GM19455 (cell line): ENCODE measurements around the gene PRSS56.
"Not testable (repeated sequence)": the region's sequence is repeated elsewhere in the genome, so short reads cannot be mapped to it uniquely, and the experiment has no call there.

Experiments
- ATAC-seq: cut with Tn5 transposase; IDR thresholded peaks from one replicate; pipeline ENCODE4 v1.9.1; 2021; ENCODE audit not compliant: unreplicated experiment

The PRSS56 gene

DNA sequence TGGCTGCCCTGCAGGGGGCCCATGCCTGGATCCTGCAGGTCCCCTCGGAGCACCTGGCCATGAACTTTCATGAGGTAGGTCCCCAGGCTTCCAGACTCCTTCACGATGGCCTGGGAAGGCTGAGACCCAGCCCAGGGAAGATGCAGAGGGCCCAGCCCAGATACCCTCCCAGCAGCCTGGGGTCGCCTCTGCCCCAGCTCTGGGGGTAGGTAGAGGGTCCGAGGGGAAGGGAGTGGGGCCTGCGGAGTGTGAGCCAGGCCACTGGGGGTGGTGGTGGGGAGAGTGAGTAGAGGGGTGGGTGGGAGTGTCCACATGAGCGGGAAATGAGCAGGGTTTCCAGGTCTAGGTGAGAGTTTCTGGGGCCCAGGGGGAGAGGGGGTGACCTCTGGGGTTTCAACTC, 4.6 kb downstream of the PRSS56 start:
- no peak for ATAC-seq

DNA sequence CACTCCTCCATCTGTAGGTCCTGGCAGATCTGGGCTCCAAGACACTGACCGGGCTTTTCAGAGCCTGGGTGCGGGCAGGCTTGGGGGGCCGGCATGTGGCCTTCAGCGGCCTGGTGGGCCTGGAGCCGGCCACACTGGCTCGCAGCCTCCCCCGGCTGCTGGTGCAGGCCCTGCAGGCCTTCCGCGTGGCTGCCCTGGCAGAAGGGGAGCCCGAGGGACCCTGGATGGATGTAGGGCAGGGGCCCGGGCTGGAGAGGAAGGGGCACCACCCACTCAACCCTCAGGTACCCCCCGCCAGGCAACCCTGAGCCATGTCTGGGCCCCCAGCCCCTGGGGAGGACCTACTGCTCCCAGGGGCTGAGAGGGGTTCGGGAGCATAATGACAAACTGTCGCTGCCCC, 5.0 kb downstream of the PRSS56 start:
- ATAC-seq = no peak

DNA sequence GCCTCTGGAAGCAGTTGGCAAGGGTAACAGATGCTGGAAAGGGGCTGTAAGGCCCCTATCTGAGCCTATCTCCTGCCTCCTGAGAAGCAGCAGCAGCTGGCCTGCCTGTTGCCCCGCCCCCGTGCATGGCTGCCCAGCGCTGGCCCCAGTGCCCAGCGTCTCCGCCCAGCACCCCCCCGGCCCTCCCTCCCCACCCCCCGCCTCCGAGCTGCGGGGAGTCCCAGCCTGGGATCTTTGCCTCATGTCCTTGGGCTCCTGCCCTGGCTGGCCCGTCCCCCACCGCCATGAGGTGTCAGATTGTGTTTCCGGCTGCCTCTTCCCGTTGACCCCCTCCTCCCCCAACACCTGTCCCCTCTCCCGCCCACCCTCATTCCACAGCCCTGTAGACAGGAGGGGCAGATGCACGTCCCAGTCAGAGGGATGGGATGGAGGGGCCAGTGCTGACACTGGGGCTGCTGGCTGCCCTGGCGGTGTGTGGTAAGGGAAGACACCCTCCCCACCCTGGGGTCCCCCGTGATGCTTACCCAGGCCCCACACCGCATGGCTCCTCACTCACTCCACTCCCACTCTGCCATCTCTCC, 5.7 kb downstream of the PRSS56 start, which contains the start of gene CHRND:
CHRND (plus strand) TSS at position 370 of the 581 bp plus-strand sequence; CDS start at position 426, 56 bp downstream.
- no peak for ATAC-seq

DNA sequence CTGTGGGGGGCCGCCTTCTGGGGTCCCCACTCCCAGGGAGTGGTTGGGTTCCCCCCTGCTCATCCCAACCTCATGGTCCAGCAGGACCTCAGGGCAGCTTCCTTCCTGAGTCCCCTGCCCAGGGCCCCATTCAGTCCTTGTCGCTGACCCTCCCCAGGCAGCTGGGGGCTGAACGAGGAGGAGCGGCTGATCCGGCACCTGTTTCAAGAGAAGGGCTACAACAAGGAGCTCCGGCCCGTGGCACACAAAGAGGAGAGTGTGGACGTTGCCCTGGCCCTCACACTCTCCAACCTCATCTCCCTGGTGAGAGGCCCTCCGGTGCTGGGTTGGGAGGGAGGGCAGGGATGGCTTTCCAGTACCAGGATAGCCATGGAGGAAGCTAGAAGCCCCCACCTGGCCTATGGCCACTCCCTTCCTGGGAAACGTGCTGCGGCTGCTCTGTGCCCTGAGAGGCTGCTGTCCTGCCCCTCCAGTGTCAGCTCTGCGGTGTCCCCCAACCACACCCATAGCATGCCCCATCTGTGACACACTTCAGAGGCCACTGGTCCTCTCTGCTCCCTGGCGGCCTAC, 6.3 kb downstream of the PRSS56 start:
- no peak for ATAC-seq

DNA sequence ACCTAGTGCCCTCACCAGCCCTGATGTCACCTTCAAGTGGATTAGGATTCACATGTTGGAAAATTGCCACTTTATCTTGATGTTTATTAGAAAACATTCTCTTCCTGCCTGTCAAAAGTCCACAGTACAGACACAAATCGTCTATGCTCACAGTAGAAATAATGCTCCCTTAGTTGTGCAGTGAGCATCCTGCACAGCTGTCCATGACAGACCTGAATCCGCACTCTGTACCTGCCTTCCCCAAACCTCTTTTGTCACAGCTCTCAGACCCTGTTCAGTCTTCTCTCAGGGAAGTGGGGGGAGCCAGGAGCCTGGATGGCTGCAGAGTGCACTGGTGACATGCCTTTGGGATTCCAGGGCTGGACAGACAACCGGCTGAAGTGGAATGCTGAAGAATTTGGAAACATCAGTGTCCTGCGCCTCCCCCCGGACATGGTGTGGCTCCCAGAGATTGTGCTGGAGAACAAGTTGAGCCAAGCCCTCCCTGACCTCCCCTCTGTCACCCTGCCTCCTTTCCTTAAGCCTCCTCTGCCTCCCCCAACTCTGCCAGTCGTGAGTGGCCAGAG, 7.8 kb downstream of the PRSS56 start:
- ATAC-seq = no peak

DNA sequence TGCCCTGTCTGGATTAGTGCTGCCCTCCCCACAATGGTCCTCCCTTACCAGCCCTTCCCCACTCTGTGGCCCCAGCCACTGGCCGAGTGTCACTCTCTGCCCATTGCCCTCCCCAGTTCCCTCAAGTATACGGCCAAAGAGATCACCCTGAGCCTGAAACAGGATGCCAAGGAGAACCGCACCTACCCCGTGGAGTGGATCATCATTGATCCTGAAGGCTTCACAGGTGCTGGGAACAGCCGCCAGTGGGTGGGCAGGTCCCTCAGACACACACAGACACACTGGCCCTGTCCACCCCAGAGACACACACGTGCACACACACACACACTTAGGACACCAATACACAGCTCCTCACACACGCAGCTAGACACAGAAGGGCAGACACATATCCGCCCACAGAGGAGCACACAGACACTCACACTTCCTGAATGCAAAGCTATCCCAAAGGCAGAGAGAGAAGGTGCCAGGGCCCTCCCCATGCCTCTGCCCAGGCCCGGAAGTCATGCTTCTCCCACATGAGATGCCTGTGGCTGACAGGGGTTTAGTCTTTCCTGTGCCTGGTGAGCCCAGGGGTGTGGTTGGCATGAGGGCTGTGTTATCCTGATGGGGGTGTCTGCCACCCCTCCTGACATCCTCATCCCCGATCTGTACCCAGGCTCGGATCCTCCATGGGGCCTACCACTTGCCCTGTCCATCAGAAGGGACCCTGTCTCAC, 8.7 kb downstream of the PRSS56 start:
- ATAC-seq = no peak

DNA sequence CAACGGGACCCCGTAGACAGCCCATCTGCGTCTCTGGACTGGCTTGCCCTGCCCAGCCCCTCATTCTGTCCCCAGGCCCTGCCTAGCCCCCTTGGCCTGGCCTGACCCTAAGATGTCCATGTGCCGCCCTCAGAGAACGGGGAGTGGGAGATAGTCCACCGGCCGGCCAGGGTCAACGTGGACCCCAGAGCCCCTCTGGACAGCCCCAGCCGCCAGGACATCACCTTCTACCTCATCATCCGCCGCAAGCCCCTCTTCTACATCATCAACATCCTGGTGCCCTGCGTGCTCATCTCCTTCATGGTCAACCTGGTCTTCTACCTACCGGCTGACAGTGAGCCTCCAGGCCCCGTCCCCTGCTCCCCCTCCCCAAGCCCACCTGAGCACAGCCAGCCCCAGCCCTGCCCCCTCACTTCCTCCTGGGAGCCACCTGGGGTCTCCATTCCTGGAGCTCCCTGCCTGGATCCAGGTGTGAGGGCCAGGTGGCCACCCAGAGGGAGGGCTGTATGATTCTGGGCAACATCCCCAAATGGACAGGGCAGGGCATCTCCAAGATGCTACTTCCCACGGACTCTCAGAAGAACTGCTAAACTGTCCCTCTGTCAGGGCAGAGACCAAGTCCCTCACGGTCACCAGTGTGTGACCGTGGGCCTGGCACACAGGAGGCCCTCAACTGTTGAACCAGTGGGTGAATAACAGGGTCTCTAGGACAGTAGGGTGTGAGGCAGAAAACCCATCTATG, 9.8 kb downstream of the PRSS56 start:
- no peak for ATAC-seq

DNA sequence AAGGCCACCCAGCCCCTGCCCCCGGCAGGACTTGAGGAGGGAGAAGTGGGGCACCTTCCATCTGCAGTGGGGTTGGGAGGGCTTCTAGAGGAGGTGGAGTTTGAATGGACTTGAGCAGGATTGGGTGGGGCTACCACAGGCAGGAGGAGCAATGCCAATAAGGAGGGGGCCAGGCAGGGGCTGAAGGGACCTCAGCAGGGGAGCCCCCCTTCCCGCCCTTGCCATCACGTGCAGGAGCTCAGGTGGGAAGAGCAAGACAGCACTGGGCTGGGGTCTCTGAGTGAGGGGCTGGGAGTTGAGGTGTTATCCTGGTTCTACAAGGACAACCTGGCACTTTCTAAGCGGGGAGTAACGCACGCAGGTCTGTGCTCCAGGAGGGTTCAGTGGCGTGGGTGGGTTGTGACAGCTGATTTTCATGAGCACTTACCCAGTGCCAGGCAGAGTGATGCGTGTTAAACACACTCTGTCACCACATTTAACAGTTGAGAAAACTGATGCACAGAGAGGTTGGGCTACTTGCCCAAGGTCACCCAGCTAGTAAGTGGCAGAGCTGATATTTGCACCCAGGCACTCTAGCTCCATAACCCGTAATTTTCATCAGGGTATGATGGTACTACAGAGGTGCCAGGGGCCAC, 10.6 kb downstream of the PRSS56 start:
- ATAC-seq = no peak

DNA sequence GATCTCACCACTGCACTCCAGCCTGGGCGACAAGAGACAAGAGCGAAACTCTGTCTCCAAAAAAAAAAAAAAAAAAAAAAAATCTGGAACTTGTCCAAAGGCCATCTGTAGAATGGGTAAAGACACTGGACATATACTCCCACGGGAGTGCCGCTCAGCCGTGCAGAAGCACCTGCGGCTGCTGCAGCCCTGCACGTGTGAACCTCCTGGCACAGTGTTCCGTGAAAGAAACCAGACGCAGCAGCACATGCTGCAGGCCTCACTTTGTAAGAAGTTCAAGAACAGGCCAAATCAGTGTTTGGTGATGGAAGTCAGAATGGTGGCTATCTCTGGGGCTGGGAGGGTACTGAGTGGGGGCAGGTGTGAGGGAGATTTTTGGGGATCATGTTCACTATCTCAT, 12.2 kb downstream of the PRSS56 start:
- no peak for ATAC-seq

DNA sequence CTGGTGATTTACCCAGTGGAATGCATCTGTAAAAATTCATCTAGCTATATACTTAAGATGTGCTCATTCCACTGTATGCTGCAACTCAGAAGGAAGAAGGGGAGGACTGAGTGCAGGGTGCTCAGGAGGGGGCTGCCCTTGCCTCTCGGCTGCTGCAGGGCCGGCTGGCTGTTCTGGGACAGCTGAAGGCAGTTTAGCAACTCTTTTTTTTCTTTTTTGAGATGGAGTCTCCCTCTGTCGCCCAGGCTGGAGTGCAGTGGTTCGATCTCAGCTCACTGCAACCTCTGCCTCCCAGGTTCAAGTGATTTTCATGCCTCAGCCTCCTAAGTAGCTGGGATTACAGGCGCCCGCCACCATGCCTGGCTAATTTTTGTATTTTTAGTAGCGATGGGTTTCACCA, 12.6 kb downstream of the PRSS56 start:
- ATAC-seq = not testable (repeated sequence)

DNA sequence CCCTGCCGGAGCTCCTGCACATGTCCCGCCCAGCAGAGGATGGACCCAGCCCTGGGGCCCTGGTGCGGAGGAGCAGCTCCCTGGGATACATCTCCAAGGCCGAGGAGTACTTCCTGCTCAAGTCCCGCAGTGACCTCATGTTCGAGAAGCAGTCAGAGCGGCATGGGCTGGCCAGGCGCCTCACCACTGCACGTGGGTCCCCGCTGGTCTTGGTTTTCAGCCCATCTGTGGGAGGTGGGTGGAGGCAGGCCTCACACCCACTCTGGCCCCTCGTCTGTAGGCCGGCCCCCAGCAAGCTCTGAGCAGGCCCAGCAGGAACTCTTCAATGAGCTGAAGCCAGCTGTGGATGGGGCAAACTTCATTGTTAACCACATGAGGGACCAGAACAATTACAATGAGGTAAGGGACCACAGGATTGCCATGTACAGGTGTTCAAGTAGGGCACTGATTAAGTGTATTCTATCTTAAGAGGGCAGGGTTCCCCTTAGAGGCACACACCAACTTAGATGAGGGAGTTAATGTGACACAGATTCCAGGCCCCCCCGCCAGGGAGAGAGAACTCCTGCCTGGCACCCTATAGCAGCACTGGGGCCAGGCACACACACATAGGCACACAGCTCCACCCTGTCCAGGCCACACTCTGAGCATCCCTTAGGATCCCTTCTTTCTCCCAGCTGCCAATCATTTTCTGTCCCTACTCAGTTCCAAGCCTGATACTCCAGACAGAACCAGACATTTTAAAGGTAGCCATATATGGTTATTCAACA, 13.9 kb downstream of the PRSS56 start:
- no peak for ATAC-seq

DNA sequence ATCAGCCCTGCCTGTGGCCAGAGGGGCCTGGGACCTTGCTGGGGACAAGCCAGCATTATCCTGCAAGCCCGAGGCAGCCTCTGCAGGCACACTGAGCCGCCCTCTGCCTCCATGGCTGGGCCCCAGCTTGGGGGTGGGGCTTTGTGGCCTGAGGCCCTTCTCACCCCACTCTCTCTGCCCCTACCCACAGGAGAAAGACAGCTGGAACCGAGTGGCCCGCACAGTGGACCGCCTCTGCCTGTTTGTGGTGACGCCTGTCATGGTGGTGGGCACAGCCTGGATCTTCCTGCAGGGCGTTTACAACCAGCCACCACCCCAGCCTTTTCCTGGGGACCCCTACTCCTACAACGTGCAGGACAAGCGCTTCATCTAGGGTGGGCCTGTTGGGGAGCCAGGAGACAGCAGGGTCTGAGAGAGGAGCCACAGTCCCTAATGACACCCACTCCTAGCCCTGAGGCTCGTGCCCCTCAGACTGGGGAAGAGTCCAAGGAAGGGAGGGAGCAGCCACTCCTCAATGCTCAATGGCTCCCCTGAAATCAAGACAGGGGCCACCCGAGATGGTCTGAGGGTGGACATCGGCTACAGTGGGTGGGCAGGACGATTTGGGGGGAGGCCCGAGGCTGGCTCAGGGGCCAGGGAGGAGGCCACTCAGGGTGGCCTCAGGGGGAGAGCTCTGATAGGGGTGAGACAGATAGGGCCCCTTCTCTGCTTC, 14.9 kb downstream of the PRSS56 start:
- ATAC-seq = no peak

DNA sequence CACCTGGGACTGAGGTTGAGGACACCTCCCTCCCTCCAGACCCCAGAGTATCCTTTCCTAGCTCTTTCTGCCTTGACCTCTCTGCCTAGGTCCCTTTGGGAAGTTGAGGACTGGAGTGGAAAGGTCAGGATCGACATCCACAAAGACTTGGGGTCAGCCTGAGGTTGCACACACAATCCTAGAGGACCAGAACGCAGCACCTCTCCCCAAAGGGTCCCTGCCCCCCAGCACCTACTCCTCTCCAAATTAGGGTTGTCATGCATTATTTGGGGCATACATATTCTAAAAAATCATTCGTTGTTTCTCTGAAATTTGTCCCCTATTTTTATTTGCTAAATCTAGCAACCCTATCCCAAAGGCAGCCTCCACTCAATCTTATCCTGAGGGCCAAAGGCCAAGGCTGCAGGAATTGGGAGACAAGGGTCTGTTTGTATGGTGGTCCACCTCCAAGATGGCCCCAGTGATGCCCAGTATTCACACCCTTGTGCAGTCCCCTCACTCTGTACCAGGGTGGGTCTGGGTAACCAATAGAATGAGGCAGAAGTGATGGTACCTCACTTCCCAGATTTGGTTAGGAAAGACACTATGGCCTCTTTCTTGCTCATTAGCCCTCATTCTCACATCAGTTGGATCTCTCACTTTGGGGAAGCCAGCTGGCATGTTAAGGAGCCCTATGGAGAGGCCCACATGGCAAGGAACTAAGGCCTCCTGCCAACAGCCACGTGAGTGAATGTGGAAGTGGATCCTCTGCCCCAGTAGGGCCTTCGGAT, 15.8 kb downstream of the PRSS56 start:
- no peak for ATAC-seq

DNA sequence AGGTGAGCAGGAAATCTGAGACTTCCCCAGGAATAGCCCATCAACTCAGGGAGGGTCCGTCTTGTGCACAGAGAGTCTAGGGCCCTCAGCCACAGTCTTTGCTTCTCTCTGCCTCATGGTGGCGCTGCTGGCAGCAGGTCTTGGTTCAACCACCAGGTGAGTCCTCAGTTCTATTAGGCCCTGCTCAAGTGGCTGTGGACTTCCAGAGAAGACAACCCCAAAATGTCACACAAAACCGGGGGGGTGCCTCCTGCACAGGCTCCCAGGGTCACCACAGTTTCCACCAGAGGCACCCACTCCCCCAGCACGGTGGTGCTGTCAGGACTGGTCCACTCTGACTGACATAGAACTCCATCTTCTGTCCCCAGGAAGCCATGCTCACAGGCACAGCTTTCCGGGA, 16.9 kb downstream of the PRSS56 start:
- ATAC-seq = no peak

DNA sequence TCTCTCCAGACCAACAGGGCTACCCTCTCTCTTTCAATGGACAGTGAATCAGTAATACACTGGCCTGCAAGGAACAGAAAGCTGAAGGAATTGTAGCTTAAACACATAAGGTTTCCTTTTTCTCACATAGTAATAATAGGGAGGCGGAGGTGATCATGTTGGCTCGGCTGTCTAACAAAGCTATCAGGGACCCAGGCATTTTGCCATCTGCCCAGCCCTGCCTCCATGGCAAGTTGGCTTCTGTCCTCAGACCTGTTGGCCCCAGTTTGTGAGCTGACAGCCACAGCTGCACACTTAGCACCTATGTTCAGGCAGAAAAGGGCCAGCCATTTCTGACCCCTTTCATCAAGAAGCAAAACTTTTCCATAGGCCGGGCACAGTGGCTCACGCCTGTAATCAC, 17.3 kb downstream of the PRSS56 start:
- ATAC-seq = no peak

DNA sequence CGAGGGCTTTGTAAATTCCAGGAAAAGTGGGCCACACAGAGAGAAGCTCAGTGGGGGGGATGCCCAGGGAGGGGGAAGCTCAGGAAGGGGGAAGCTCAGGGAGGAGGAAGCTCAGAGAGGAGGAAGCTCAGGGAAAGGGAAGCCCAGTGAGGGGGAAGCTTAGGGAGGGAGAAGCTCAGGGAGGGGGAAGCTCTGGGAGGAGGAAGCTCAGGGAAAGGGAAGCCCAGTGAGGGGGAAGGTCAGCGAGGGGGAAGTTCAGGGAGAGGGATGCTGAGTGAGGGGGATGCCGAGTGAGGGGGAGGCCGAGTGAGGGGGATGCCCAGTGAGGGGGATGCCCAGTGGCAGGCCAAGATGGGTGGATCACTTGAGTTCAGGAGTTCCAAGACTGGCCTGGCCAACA, 18.5 kb downstream of the PRSS56 start:
- ATAC-seq = no peak

DNA sequence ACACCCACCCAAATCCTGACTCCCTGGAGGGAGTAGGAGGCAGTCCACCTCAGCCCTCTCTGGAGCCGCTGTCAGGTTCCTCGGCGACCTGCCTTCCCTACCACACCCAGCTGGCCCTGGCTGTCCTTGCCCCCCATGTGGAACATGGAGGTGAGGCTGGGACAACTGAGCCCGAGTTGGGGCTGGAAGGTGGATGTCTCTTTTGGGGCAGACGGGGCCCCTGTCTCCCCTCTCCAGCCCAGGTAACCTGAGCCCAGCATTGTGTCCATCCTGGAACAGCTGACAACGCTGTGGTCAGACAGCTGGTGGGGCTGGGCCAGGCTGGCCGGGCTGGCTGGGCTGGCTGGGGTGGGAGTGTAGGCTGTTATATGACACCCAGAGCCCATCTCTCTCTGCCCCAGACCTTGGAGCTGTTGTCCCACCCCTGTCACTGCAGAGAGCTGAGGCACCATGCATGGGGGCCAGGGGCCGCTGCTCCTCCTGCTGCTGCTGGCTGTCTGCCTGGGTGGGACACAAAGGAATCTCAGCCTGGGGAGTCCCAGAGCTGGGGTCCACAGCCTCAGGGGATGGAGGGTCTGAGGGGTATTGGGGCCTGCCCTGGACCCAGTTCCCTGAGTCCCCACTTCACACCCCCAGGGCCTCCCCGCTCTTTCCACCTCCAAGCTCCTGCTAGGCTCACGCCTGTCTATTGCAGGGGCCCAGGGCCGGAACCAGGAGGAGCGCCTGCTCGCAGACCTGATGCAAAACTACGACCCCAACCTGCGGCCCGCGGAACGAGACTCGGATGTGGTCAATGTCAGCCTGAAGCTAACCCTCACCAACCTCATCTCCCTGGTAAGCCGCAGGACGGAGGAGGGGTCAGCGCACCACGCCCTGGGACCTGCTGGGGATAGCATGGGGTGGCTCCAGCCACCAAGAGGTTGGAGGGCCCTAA, 19.4 kb downstream of the PRSS56 start, which contains the start of gene CHRNG:
CHRNG (plus strand) TSS at position 395 of the 934 bp plus-strand sequence; CDS start at position 451, 56 bp downstream.
- ATAC-seq = no peak
